Esophagus squamous epithelium (tissue), 5 donors: Measurements from ENCODE around the gene KPNB1. TPM values are rescaled to one million over a fixed set of nuclear protein-coding genes. Genes with fewer than 3 reads are reported as not detected.

Source experiments
- DNase-seq: peaks from one replicate; lab custom pipeline; 2025; lab: John Stamatoyannopoulos, UW
- H3K27ac ChIP-seq, 4 donors: fragments of 200-600 bp; sonication (generic); one replicate each; pipeline ENCODE4 v1.5.1; 2016 to 2019; ENCODE audit warnings: mild to moderate bottlenecking in 1 of 4
- H3K27me3 ChIP-seq, 4 donors: fragments of 200-600 bp; sonication (generic); 1 replicate in 3 of 4; 2 replicates in 1 of 4; pipeline versions ENCODE4 v1.5.1 to v1.6.0; 2017 to 2021; ENCODE audit warnings: antibody characterized with exemption in 1 of 4
- H3K36me3 ChIP-seq, 3 donors: fragments of 200-600 bp; sonication (generic); one replicate each; pipeline ENCODE4 v1.5.1; 2016 to 2019
- H3K4me1 ChIP-seq, 3 donors: fragments of 200-600 bp; sonication (generic); one replicate each; pipeline ENCODE4 v1.5.1; 2017 to 2019
- H3K4me3 ChIP-seq, 4 donors: fragments of 200-600 bp; sonication (generic); 1 replicate in 3 of 4; 2 replicates in 1 of 4; pipeline ENCODE4 v1.5.1; 2016 to 2019; ENCODE audit warnings: mild to moderate bottlenecking in 2 of 4, moderate library complexity in 1 of 4
- H3K9me3 ChIP-seq, 3 donors: fragments of 200-600 bp; sonication (generic); one replicate each; pipeline ENCODE4 v1.5.1; 2016 to 2019
- POLR2A ChIP-seq, 4 donors: fragments of 450-650 bp; IDR thresholded peaks; one replicate each; pipeline ENCODE4 v1.6.1; 2017; ENCODE audit warnings: antibody characterized with exemption in 4 of 4, mild to moderate bottlenecking in 4 of 4, moderate library complexity in 3 of 4
- WGBS, 2 donors: methylation state at CpG; one replicate each; pipeline ENCODE4 v1.1.5; 2018; 5-methylcytosine and 5-hydroxymethylcytosine counted together
- intact Hi-C: fragments of 100-400 bp; cut with DNase I; formaldehyde crosslinking; loops from one replicate; pipeline ENCODE4 v1.15.0; 2022
- total RNA-seq, 4 donors: library from RNA; depleted of rRNA; stranded (reverse); fragments of >200 nt; gene quantifications; one replicate each; pipeline ENCODE4 v1.1.0, GENCODE V29; 2016
- TF ChIP-seq, protein P1 (sequence below), 6 experiments: fragments of 450-650 bp in 4 of 6; fragments of 200-600 bp in 2 of 6; sonication (generic) in 2 of 6; IDR thresholded peaks; one replicate each; pipeline ENCODE4 v1.5.1; 2016 to 2019; ENCODE audit warnings: antibody characterized with exemption in 6 of 6, mild to moderate bottlenecking in 4 of 6, moderate library complexity in 4 of 6
- donor health status: DM: yes; HTN: yes; CAD: no.

Gene KPNB1
- total RNA-seq, 4 donors from 2014 or later = 148 to 233 (median 186) TPM

DNA sequence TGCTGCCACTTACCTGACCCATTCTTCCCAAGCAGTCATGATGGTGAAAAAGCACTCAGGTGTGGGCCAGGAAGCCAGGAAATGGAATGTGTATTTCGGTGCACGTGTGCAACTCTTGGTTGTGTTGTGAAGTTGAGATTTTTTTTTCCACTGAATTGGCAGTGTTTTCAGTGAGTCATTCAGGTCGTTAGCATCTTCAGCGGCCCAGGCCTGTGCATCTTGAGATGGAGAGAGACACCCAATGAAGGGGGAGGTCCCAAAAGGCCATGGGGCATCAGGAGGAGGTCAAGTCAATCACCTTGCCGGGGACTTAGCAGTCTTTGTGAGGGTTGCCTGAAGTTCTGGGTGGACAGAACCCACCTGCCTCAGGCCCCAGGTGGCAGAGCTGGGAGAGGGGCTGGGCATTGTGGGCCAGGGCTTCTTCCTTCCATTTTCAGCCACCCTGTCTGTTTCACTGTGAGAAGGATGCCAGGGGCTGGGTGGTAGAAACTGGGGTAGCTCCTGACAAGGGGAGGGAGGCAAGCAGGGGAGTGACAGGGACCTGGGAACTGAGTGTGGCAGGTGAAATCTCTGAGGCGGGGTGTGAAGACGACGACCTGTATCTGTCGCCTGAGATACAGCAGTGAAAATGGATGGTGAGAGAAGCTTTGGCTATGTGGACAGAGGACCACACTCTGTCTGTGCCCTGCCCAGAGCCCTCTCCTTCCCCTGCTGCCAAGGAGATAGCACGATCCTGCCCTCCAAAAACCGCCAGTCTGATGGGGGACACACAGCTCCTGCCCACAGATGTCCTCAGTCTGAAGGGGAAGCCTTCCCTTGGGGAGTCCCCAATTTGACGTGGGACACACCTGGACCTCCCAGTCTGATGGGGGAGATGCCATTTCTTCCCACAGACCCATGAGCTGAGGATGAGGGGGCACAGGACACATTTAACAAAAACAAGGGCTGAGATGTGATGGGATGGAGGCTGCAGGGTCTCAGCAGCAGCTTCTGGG, 56.1 kb downstream of the KPNB1 start:
- DNase-seq = no peak
- no peak for TF ChIP-seq POLR2A (IDR thresholded peaks at IDR 0.05)
- TF ChIP-seq, protein P1, sequence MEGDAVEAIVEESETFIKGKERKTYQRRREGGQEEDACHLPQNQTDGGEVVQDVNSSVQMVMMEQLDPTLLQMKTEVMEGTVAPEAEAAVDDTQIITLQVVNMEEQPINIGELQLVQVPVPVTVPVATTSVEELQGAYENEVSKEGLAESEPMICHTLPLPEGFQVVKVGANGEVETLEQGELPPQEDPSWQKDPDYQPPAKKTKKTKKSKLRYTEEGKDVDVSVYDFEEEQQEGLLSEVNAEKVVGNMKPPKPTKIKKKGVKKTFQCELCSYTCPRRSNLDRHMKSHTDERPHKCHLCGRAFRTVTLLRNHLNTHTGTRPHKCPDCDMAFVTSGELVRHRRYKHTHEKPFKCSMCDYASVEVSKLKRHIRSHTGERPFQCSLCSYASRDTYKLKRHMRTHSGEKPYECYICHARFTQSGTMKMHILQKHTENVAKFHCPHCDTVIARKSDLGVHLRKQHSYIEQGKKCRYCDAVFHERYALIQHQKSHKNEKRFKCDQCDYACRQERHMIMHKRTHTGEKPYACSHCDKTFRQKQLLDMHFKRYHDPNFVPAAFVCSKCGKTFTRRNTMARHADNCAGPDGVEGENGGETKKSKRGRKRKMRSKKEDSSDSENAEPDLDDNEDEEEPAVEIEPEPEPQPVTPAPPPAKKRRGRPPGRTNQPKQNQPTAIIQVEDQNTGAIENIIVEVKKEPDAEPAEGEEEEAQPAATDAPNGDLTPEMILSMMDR (IDR thresholded peaks at IDR 0.05) = no peak
- H3K36me3 ChIP-seq = peaks cover 0 to 39% (median 6%) of the 10 kb centered on the region in 3 donors
- WGBS, 2 donors = 56 to 61% methylated on average over 9 to 10 of the region's 12 CpGs
- H3K27ac ChIP-seq = no peak overlapping the region
- H3K4me1 ChIP-seq = peaks cover 0 to 47% (median 13%) of the 10 kb centered on the region in 3 donors
- H3K9me3 ChIP-seq = no peaks in the 10 kb centered on the region
- intact Hi-C loops = no loop called here
- no peak overlapping the region for H3K4me3 ChIP-seq
- no peaks in the 10 kb centered on the region for H3K27me3 ChIP-seq

DNA sequence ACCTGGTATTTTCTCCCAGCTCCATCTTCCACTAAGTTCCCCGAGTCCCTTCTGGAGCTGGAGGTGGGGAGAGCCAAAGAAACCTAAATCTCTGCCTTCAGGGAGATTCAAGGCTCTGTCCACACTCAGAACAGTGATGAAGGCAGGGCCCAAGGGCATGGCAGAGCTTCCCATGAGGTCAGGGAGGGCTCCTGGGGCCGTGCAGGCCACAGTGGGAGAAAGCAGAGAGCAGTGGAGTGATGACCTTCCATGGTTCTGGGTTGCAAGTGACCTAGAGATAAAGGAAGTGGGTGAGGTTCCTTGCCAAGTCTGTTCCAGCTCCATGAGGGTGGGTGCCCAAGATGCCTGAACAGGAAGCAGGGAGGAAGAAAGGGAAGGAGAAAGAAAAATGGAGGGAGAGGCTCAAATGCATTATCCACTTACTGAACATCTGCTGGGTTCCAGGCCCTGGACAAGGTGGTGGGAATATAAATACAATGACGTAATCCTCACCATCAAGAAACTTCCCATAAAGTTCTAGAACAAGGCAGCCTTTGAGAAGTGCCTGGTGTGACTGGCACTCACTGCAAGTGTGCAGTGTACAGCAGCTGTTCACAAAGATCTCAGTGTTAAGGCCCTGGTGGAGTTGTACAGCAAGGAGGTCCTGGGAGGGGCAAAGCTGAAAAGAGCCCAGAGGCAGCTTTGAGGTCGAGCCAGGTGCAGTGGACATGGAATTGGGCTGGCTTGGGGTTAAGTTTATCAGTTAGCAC, 57.5 kb downstream of the KPNB1 start:
- no peaks in the 10 kb centered on the region for H3K9me3 ChIP-seq
- H3K4me1 ChIP-seq = peaks cover 0 to 47% (median 13%) of the 10 kb centered on the region in 3 donors
- DNase-seq = no peak
- H3K36me3 ChIP-seq = peaks cover 0 to 36% (median 6%) of the 10 kb centered on the region in 3 donors
- H3K27me3 ChIP-seq = peaks cover 0 to 6% (median 0%) of the 10 kb centered on the region in 4 donors
- peak overlapping the region in 1 of 4 donors; percentile 29 for H3K27ac ChIP-seq
- TF ChIP-seq POLR2A (IDR thresholded peaks at IDR 0.05) = no peak
- TF ChIP-seq, protein P1 (IDR thresholded peaks at IDR 0.05) = no peak
- intact Hi-C loops = no loop called here
- H3K4me3 ChIP-seq = no peak overlapping the region
- whole genome bisulfite sequencing, 2 donors = 74 to 81% methylated on average over 3 to 4 of the region's 4 CpGs

DNA sequence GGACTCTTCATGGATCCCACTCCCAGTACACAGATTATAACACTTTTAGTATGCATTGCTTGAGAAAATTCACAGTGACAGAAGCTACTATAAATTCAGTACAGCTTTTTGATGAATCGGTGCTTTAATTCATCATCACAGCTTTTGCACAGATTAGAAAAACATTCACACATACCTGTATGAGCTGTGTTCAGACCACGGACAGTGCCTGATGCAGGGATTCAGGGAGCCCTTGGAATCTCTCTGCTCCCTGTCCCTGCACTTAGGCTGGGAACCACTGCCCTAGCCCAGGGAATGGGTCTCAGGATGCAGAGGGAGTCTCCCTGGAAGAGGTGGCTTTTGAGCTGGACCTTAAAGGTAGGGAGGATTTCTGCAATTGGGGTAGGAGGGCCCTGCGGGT, 58.2 kb downstream of the KPNB1 start:
- H3K9me3 ChIP-seq = no peaks in the 10 kb centered on the region
- peaks cover 0 to 44% (median 13%) of the 10 kb centered on the region in 3 donors for H3K4me1 ChIP-seq
- DNase-seq = no peak
- intact Hi-C loops = no loop called here
- 64 to 86% methylated on average over 2 of the region's 3 CpGs for WGBS, 2 donors
- peak overlapping the region in 1 of 4 donors; percentile 48 for H3K4me3 ChIP-seq
- peak overlapping the region in 1 of 4 donors; percentile 55 for H3K27ac ChIP-seq
- peaks cover 0 to 13% (median 0%) of the 10 kb centered on the region in 4 donors for H3K27me3 ChIP-seq
- peaks cover 0 to 36% (median 6%) of the 10 kb centered on the region in 3 donors for H3K36me3 ChIP-seq
- TF ChIP-seq POLR2A (IDR thresholded peaks at IDR 0.05) = no peak
- TF ChIP-seq, protein P1 (IDR thresholded peaks at IDR 0.05) = no peak

DNA sequence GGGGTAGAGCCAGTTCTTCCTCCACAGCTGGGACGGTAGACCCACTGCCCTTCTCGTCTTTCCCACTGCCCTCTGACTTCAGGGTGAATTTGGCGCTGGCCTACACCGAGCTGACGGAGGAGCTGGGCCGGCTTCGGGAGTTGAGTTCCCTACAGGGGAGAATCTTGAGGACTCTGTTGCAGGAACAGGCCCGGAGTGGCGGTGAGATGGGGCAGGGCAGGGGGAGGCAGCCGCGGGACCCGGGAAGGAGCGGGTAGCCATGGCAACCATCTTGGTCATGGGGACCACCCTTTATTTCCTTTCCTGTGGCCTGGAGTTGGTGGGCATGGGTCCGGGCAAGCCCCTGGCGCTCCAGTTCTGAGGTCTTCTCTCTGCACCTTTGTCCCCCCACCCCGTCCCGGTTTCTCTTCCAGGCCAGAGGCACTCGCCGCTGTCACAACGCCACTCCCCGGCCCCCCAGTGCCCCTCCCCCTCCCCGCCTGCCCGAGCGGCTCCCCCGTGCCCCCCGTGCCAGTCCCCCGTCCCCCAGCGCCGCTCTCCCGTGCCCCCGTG, 58.7 kb downstream of the KPNB1 start:
- intact Hi-C loops = no loop called here
- peaks cover 0 to 39% (median 13%) of the 10 kb centered on the region in 3 donors for H3K4me1 ChIP-seq
- peaks cover 0 to 18% (median 0%) of the 10 kb centered on the region in 4 donors for H3K27me3 ChIP-seq
- peak overlapping the region in 3 of 4 donors; percentile 32 to 65 (median 48) for H3K4me3 ChIP-seq
- 23 to 69% methylated on average over 7 to 8 of the region's 31 CpGs for WGBS, 2 donors
- no peak for DNase-seq
- TF ChIP-seq, protein P1 (IDR thresholded peaks at IDR 0.05) = no peak
- TF ChIP-seq POLR2A (IDR thresholded peaks at IDR 0.05) = no peak
- peak overlapping the region in 2 of 4 donors; percentile 52 to 55 for H3K27ac ChIP-seq
- peaks cover 0 to 36% (median 6%) of the 10 kb centered on the region in 3 donors for H3K36me3 ChIP-seq
- no peaks in the 10 kb centered on the region for H3K9me3 ChIP-seq
